Liver (tissue), 3 donors: ENCODE results near the gene RCAN2.

Experiments
- ATF3 ChIP-seq: IDR thresholded peaks from 2 replicates; pipeline ENCODE4 v1.6.1; 2016; ENCODE audit warnings: antibody characterized with exemption
- CTCF ChIP-seq: fragments of 150-350 bp; IDR thresholded peaks from 2 replicates; pipeline ENCODE4 v1.5.1; 2017; ENCODE audit warnings: improper control_type of control experiment, low read depth, low read length; ENCODE audit not compliant: missing input control
- FOXA2 ChIP-seq: IDR thresholded peaks from 2 replicates; pipeline ENCODE4 v1.6.1; 2016; ENCODE audit warnings: antibody characterized with exemption
- GABPA ChIP-seq, 2 donors: IDR thresholded peaks in 1 of 2; conservative IDR thresholded peaks in 1 of 2; 2 replicates each; pipeline ENCODE4 v1.6.1; 2016; ENCODE audit warnings: antibody characterized with exemption in 2 of 2, mild to moderate bottlenecking in 1 of 2, moderate library complexity in 1 of 2
- JUND ChIP-seq, 2 donors: IDR thresholded peaks; 2 replicates each; pipeline ENCODE4 v1.6.1; 2016; ENCODE audit warnings: antibody characterized with exemption in 2 of 2
- NR2F2 ChIP-seq: IDR thresholded peaks from 2 replicates; pipeline ENCODE4 v1.6.1; 2016; ENCODE audit warnings: antibody characterized with exemption
- RAD21 ChIP-seq, 2 donors: IDR thresholded peaks; 2 replicates each; pipeline ENCODE4 v1.6.1; 2016; ENCODE audit warnings: antibody characterized with exemption in 2 of 2, mild to moderate bottlenecking in 2 of 2
- REST ChIP-seq: IDR thresholded peaks from 2 replicates; pipeline ENCODE4 v1.6.1; 2016; ENCODE audit warnings: antibody characterized with exemption, mild to moderate bottlenecking
- SP1 ChIP-seq: IDR thresholded peaks from 2 replicates; pipeline ENCODE4 v1.6.1; 2018; ENCODE audit warnings: antibody characterized with exemption, mild to moderate bottlenecking
- TAF1 ChIP-seq: conservative IDR thresholded peaks from 2 replicates; pipeline ENCODE4 v1.6.1; 2016; ENCODE audit warnings: antibody characterized with exemption, mild to moderate bottlenecking
- YY1 ChIP-seq: IDR thresholded peaks from 2 replicates; pipeline ENCODE4 v1.6.1; 2016; ENCODE audit warnings: antibody characterized with exemption, mild to moderate bottlenecking
- ZBTB33 ChIP-seq: IDR thresholded peaks from 2 replicates; pipeline ENCODE4 v1.6.1; 2016; ENCODE audit warnings: antibody characterized with exemption
- TF ChIP-seq, protein P1 (sequence below): IDR thresholded peaks from 2 replicates; pipeline ENCODE4 v1.6.1; 2016; ENCODE audit warnings: antibody characterized with exemption
- donor health status: healthy.
- donor health status: healthy.

DNA sequence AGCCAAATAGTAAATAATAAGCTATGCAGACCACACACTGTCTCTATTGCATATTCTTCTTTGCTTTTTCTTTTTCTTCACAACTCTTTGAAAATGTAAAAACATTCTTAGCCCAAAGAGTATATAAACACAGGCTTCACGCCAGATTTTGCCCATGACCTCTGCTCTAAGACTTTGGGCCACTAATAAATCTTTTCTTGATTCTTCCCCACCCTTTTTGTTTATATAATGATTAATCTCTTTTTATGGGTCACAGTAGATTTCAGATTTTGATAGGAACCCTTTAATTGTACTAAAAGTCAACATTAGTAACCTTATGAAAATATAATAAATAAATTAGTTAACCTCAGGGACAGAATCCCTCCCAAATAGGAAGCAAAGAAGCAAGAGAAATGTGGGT lies 304.7 kb downstream of the RCAN2 start:
- TF ChIP-seq REST (no peak), RAD21 (IDR thresholded peaks at IDR 0.05) (no peak), CTCF (no peak), ZBTB33 (no peak), JUND (IDR thresholded peaks at IDR 0.05) (no peak), SP1 (no peak), FOXA2 (no peak), NR2F2 (no peak), TAF1 (no peak), ATF3 (no peak), GABPA (IDR thresholded peaks at IDR 0.05 in 1 of 2, conservative IDR thresholded peaks at IDR 0.05 in 1 of 2) (no peak), YY1 (no peak)
- TF ChIP-seq, protein P1, sequence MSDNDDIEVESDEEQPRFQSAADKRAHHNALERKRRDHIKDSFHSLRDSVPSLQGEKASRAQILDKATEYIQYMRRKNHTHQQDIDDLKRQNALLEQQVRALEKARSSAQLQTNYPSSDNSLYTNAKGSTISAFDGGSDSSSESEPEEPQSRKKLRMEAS, result no peak
